Activated CD4-positive, alpha-beta T cell treated with anti-CD3 and anti-CD28 coated beads, Interleukin-2, amount 10 ng/mL, durations not matched to agents 7 days and 5 days (primary cell): Measurements from ENCODE around the gene DENND2C. TPM values are rescaled to one million over a fixed set of nuclear protein-coding genes. Genes with fewer than 3 reads are reported as not detected.

Experiments
- CTCF ChIA-PET: fragments of 350-600 bp; sonication (Branson Sonifier 250); formaldehyde crosslinking; loops from one replicate; lab custom pipeline; 2021; ENCODE audit warnings: antibody characterized with exemption; lab: Charles Lee
- POLR2A ChIA-PET: fragments of 350-600 bp; sonication (Branson Sonifier 250); formaldehyde crosslinking; loops from one replicate; lab custom pipeline; 2021; ENCODE audit warnings: antibody characterized with exemption; lab: Charles Lee
- DNase-seq: peaks from one replicate; pipeline ENCODE4 v3.0.0-alpha.2; 2020
- H3K27ac Mint-ChIP-seq: one replicate; pipeline ENCODE4 v1.8.0; 2021; ENCODE audit warnings: mild to moderate bottlenecking, moderate library complexity, mixed read lengths
- H3K27me3 Mint-ChIP-seq: one replicate; pipeline ENCODE4 v1.8.0; 2021; ENCODE audit warnings: mixed read lengths
- H3K36me3 Mint-ChIP-seq: one replicate; pipeline ENCODE4 v1.8.0; 2021; ENCODE audit warnings: low read depth, mixed read lengths
- H3K4me1 Mint-ChIP-seq: one replicate; pipeline ENCODE4 v1.8.0; 2021; ENCODE audit warnings: mixed read lengths
- H3K4me3 Mint-ChIP-seq: one replicate; pipeline ENCODE4 v1.8.0; 2021; ENCODE audit warnings: mild to moderate bottlenecking, moderate library complexity, mixed read lengths
- H3K9me3 Mint-ChIP-seq: one replicate; pipeline ENCODE4 v1.8.0; 2021; ENCODE audit warnings: mixed read lengths
- total RNA-seq, 2 experiments: library from RNA; stranded (reverse); gene quantifications; one replicate each; pipeline ENCODE4 v1.2.3, GENCODE V29; 2021

The DENND2C gene
- total RNA-seq, 2 experiments from 2014 or later = 0.12 to 0.15 TPM

- ChIA-PET POLR2A (no interaction called here), CTCF (no interaction called here)
- no peak overlapping the region for H3K4me3 Mint-ChIP-seq
- H3K27me3 Mint-ChIP-seq = peaks cover 8% of the 10 kb centered on the region
- no peak overlapping the region for H3K27ac Mint-ChIP-seq
- DNase-seq = no peak
- no peaks in the 10 kb centered on the region for H3K9me3 Mint-ChIP-seq
- H3K4me1 Mint-ChIP-seq = no peaks in the 10 kb centered on the region
- no peaks in the 10 kb centered on the region for H3K36me3 Mint-ChIP-seq
These were observed 42.7 kb downstream of the DENND2C start for GRCh38 chr1:114627107-114627506.

- Mint-ChIP-seq H3K27ac (no peak overlapping the region), H3K27me3 (peaks cover 12% of the 10 kb centered on the region), H3K36me3 (no peaks in the 10 kb centered on the region), H3K9me3 (no peaks in the 10 kb centered on the region), H3K4me1 (no peaks in the 10 kb centered on the region), H3K4me3 (no peak overlapping the region)
- CTCF ChIA-PET = interaction anchor here (1.2 kb wide), 1 partner anchor 19 kb away, joined by 3 read pairs; no protein-coding TSS in a partner anchor
- DNase-seq = no peak
- POLR2A ChIA-PET = no interaction called here
These were observed 46.5 kb downstream of the DENND2C start for GRCh38 chr1:114623364-114623763.

GRCh38 chr1:114620419-114620818, 49.4 kb downstream of the DENND2C start:
- Mint-ChIP-seq H3K4me3 (no peak overlapping the region), H3K27me3 (peaks cover 10% of the 10 kb centered on the region), H3K9me3 (no peaks in the 10 kb centered on the region), H3K27ac (no peak overlapping the region), H3K36me3 (no peaks in the 10 kb centered on the region), H3K4me1 (no peaks in the 10 kb centered on the region)
- no peak for DNase-seq
- ChIA-PET CTCF (no interaction called here), POLR2A (no interaction called here)

- Mint-ChIP-seq H3K4me1 (no peaks in the 10 kb centered on the region), H3K36me3 (no peaks in the 10 kb centered on the region), H3K9me3 (no peaks in the 10 kb centered on the region), H3K27me3 (peaks cover 10% of the 10 kb centered on the region), H3K27ac (no peak overlapping the region), H3K4me3 (no peak overlapping the region)
- CTCF ChIA-PET = interaction anchor here (0.5 kb wide), 1 partner anchor 70 kb away, joined by 3 read pairs; no protein-coding TSS in a partner anchor
- POLR2A ChIA-PET = no interaction called here
- no peak for DNase-seq
These were observed 51.2 kb downstream of the DENND2C start for GRCh38 chr1:114618606-114619005.

GRCh38 chr1:114610546-114611245, 59.2 kb downstream of the DENND2C start:
- H3K36me3 Mint-ChIP-seq = no peaks in the 10 kb centered on the region
- peaks cover 4% of the 10 kb centered on the region for H3K27me3 Mint-ChIP-seq
- no peak overlapping the region for H3K4me3 Mint-ChIP-seq
- H3K4me1 Mint-ChIP-seq = no peaks in the 10 kb centered on the region
- H3K27ac Mint-ChIP-seq = no peak overlapping the region
- POLR2A ChIA-PET = no interaction called here
- H3K9me3 Mint-ChIP-seq = no peaks in the 10 kb centered on the region
- no peak for DNase-seq
- CTCF ChIA-PET = no interaction called here

- Mint-ChIP-seq H3K4me1 (no peaks in the 10 kb centered on the region), H3K27me3 (peaks cover 4% of the 10 kb centered on the region), H3K4me3 (no peak overlapping the region), H3K27ac (no peak overlapping the region), H3K9me3 (no peaks in the 10 kb centered on the region), H3K36me3 (no peaks in the 10 kb centered on the region)
- POLR2A ChIA-PET = no interaction called here
- CTCF ChIA-PET = interaction anchor here (1.0 kb wide), 1 partner anchor 50 kb away, joined by 4 read pairs; no protein-coding TSS in a partner anchor
- no peak for DNase-seq
These were observed 60.0 kb downstream of the DENND2C start for GRCh38 chr1:114609826-114610225.

- no peak overlapping the region for H3K27ac Mint-ChIP-seq
- peaks cover 6% of the 10 kb centered on the region for H3K27me3 Mint-ChIP-seq
- ChIA-PET CTCF (interaction anchor here (1.0 kb wide), 1 partner anchor 50 kb away, joined by 4 read pairs; no protein-coding TSS in a partner anchor), POLR2A (no interaction called here)
- no peak for DNase-seq
- H3K9me3 Mint-ChIP-seq = no peaks in the 10 kb centered on the region
- no peak overlapping the region for H3K4me3 Mint-ChIP-seq
- no peaks in the 10 kb centered on the region for H3K36me3 Mint-ChIP-seq
- H3K4me1 Mint-ChIP-seq = no peaks in the 10 kb centered on the region
These were observed 60.8 kb downstream of the DENND2C start for GRCh38 chr1:114609026-114609425.

- Mint-ChIP-seq H3K4me1 (no peaks in the 10 kb centered on the region), H3K27ac (no peak overlapping the region), H3K36me3 (no peaks in the 10 kb centered on the region), H3K9me3 (no peaks in the 10 kb centered on the region), H3K27me3 (peaks cover 11% of the 10 kb centered on the region), H3K4me3 (no peak overlapping the region)
- DNase-seq = no peak
- CTCF ChIA-PET = no interaction called here
- POLR2A ChIA-PET = interaction anchor here (0.5 kb wide), 1 partner anchor 38 kb away, joined by 3 read pairs; no protein-coding TSS in a partner anchor
These were observed 62.6 kb downstream of the DENND2C start for GRCh38 chr1:114607223-114607622.

- H3K27me3 Mint-ChIP-seq = peaks cover 8% of the 10 kb centered on the region
- H3K27ac Mint-ChIP-seq = no peak overlapping the region
- POLR2A ChIA-PET = no interaction called here
These were observed 71.9 kb downstream of the DENND2C start for GRCh38 chr1:114597949-114598348.

GRCh38 chr1:114595602-114596001, 74.2 kb downstream of the DENND2C start:
- CTCF ChIA-PET = no interaction called here
- POLR2A ChIA-PET = no interaction called here
- Mint-ChIP-seq H3K36me3 (no peaks in the 10 kb centered on the region), H3K4me1 (no peaks in the 10 kb centered on the region), H3K4me3 (no peak overlapping the region), H3K27ac (no peak overlapping the region), H3K9me3 (no peaks in the 10 kb centered on the region), H3K27me3 (peaks cover 10% of the 10 kb centered on the region)
- DNase-seq = no peak

More at GRCh38 chr1:114597949-114598348, 71.9 kb downstream of the DENND2C start:
- CTCF ChIA-PET = no interaction called here
- no peak for DNase-seq
- Mint-ChIP-seq H3K36me3 (no peaks in the 10 kb centered on the region), H3K9me3 (no peaks in the 10 kb centered on the region), H3K4me1 (no peaks in the 10 kb centered on the region), H3K4me3 (no peak overlapping the region)

- no peaks in the 10 kb centered on the region for H3K36me3 Mint-ChIP-seq
These were observed 75.8 kb downstream of the DENND2C start for GRCh38 chr1:114594046-114594445.

GRCh38 chr1:114589122-114589521, 80.7 kb downstream of the DENND2C start:
- POLR2A ChIA-PET = no interaction called here

More at GRCh38 chr1:114594046-114594445, 75.8 kb downstream of the DENND2C start:
- DNase-seq = no peak
- POLR2A ChIA-PET = no interaction called here
- H3K4me3 Mint-ChIP-seq = no peak overlapping the region
- no peaks in the 10 kb centered on the region for H3K9me3 Mint-ChIP-seq
- CTCF ChIA-PET = interaction anchor here (0.7 kb wide), 2 partner anchors 13 to 816 kb away, joined by 3 read pairs; partner anchors contain the start of gene BCAS2
- no peaks in the 10 kb centered on the region for H3K4me1 Mint-ChIP-seq
- peaks cover 12% of the 10 kb centered on the region for H3K27me3 Mint-ChIP-seq
- no peak overlapping the region for H3K27ac Mint-ChIP-seq

GRCh38 chr1:114588196-114588689, 81.6 kb downstream of the DENND2C start:
- no peak overlapping the region for H3K27ac Mint-ChIP-seq
- H3K27me3 Mint-ChIP-seq = peaks cover 12% of the 10 kb centered on the region

More at GRCh38 chr1:114589122-114589521, 80.7 kb downstream of the DENND2C start:
- Mint-ChIP-seq H3K27ac (no peak overlapping the region), H3K4me3 (no peak overlapping the region), H3K4me1 (no peaks in the 10 kb centered on the region), H3K36me3 (no peaks in the 10 kb centered on the region), H3K9me3 (no peaks in the 10 kb centered on the region), H3K27me3 (peaks cover 17% of the 10 kb centered on the region)
- DNase-seq = no peak
- CTCF ChIA-PET = no interaction called here

More at GRCh38 chr1:114588196-114588689, 81.6 kb downstream of the DENND2C start:
- ChIA-PET POLR2A (no interaction called here), CTCF (no interaction called here)
- Mint-ChIP-seq H3K4me3 (no peak overlapping the region), H3K4me1 (no peaks in the 10 kb centered on the region), H3K36me3 (no peaks in the 10 kb centered on the region), H3K9me3 (no peaks in the 10 kb centered on the region)
- DNase-seq = no peak
